Stimulated activated CD4-positive, alpha-beta T cell treated with anti-CD3 and anti-CD28 coated beads, Interleukin-4, amount 100 ng/mL, for 4 hours (primary cell): ENCODE results near the gene PDE4D.

Experiments used
- DNase-seq, 2 experiments: peaks; one replicate each; pipeline ENCODE4 v3.0.0-alpha.2; 2020

The PDE4D gene

GRCh38 chr5:59542306-59542705 lies 351.2 kb downstream of the PDE4D start:
- no peak for DNase-seq

GRCh38 chr5:59540366-59540765 lies 353.2 kb downstream of the PDE4D start:
- DNase-seq = no peak

- DNase-seq = no peak
These were observed 354.8 kb downstream of the PDE4D start for GRCh38 chr5:59538750-59539121.

- no peak for DNase-seq
These were observed 355.4 kb downstream of the PDE4D start for GRCh38 chr5:59537961-59538749.

- DNase-seq = no peak
These were observed 356.7 kb downstream of the PDE4D start for GRCh38 chr5:59536875-59537274.

- DNase-seq = no peak
These were observed 358.0 kb downstream of the PDE4D start for GRCh38 chr5:59535561-59535960.

GRCh38 chr5:59533730-59534108 lies 359.8 kb downstream of the PDE4D start:
- no peak for DNase-seq

- no peak for DNase-seq
These were observed 360.4 kb downstream of the PDE4D start for GRCh38 chr5:59532979-59533729.

GRCh38 chr5:59529239-59529638 lies 364.3 kb downstream of the PDE4D start:
- no peak for DNase-seq

- no peak for DNase-seq
These were observed 365.2 kb downstream of the PDE4D start for GRCh38 chr5:59528202-59528862.

GRCh38 chr5:59525957-59526356 lies 367.6 kb downstream of the PDE4D start:
- DNase-seq = no peak

GRCh38 chr5:59525311-59525710 lies 368.2 kb downstream of the PDE4D start:
- DNase-seq = no peak

- no peak for DNase-seq
These were observed 371.2 kb downstream of the PDE4D start for GRCh38 chr5:59522201-59522831.

GRCh38 chr5:59521476-59521875 lies 372.1 kb downstream of the PDE4D start:
- DNase-seq = no peak

GRCh38 chr5:59519338-59519737 lies 374.2 kb downstream of the PDE4D start:
- no peak for DNase-seq

GRCh38 chr5:59517926-59518585 lies 375.5 kb downstream of the PDE4D start:
- no peak for DNase-seq

- DNase-seq = no peak
These were observed 377.4 kb downstream of the PDE4D start for GRCh38 chr5:59516161-59516560.

GRCh38 chr5:59506285-59506877 lies 387.1 kb downstream of the PDE4D start:
- no peak for DNase-seq

GRCh38 chr5:59504043-59504442 lies 389.5 kb downstream of the PDE4D start:
- no peak for DNase-seq

GRCh38 chr5:59503220-59503619 lies 390.3 kb downstream of the PDE4D start:
- DNase-seq = no peak

GRCh38 chr5:59501316-59501715 lies 392.2 kb downstream of the PDE4D start:
- DNase-seq = no peak

GRCh38 chr5:59500014-59500413 lies 393.5 kb downstream of the PDE4D start:
- no peak for DNase-seq
